ENCODE data around the gene CYP26B1. TPM values are rescaled to one million over a fixed set of nuclear protein-coding genes. Genes with fewer than 3 reads are reported as not detected.

CYP26B1 gene
- total and polyA plus RNA-seq, 8 donors = 3.1 to 7.6 (median 4.9) TPM

DNA sequence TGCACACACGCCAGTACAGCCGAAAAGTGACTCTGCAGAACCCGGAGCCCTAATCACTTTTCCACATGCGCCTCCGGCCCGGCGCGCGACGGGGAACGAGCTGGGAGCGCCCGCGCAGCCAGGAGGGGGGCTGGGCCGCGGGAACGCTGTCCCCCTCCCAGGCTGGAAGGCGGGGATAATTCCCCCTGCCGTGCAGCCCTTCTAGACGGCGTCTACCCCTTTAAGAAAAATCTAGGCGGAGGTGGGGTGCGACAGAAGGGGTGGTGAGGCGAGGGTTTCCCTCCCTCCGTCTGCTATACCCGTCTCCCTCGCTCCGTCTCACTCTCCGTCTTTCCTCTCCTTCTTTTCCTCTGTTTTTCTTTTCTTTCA is 2.4 kb downstream of the CYP26B1 start:
- Histone ChIP-seq H3K4me3 (peak overlapping the region; percentile 20 to 39), H3K27ac (no peak overlapping the region), H3K27me3 (peaks cover 61 to 88% of the 10 kb centered on the region in 2 donors), H3K9me3 (no peaks in the 10 kb centered on the region), H3K36me3 (no peaks in the 10 kb centered on the region), H3K4me1 (peaks cover 43 to 73% of the 10 kb centered on the region in 2 donors)
- TF ChIP-seq CTCF (IDR thresholded peaks at IDR 0.05) = no peak
- ATAC-seq = no peak
- intact Hi-C loops (cut with DNase I) = loop anchor here in 1 of 2 donors (5.0 kb wide), 1 partner anchor 598 kb away; no protein-coding TSS in a partner anchor
- DNase-seq = peak in 2 of 4 donors; percentile 27 to 41

DNA sequence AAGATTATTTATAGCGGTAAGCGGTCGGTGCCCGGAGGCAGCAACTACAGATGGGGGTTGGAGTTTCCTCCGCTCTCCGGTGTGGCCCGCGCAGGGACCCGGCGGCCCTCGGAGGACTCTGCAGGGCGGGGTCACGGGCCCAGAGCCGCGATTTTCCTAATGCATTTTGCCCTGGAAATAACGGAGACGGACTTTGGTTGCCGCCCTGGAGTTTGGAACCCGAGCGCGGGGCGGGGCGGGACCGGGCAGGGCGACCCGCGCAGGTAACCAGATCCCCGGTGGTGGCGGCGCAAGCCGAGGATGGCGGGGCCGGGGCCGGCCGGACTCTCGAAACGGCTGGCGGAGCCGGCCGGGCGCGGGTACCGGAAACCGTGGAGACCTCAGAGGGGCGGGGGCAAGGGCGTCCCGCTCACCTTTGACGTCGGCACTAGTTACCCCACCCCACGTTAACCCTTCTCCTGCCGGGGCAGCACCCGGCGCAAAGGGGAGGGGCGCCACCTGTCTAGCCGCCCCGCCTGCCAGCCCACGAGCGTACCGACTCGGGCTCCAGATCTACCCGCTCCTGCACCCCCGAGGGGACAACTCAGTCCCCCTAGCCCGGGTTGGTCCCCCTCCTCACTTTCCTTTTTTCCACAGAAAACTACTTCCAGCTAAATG is 2.9 kb downstream of the CYP26B1 start:
- peaks cover 38 to 68% of the 10 kb centered on the region in 2 donors for H3K4me1 ChIP-seq
- ATAC-seq = peak; percentile 29

GRCh38 chr2:72144274-72144631 is 3.4 kb downstream of the CYP26B1 start:
- Histone ChIP-seq H3K9me3 (no peaks in the 10 kb centered on the region), H3K27ac (no peak overlapping the region), H3K36me3 (no peaks in the 10 kb centered on the region), H3K4me3 (peak overlapping the region; percentile 20 to 39), H3K4me1 (peaks cover 33 to 63% of the 10 kb centered on the region in 2 donors), H3K27me3 (peaks cover 51 to 78% of the 10 kb centered on the region in 2 donors)
- intact Hi-C loops (cut with DNase I) = loop anchor here in 1 of 2 donors (5.0 kb wide), 1 partner anchor 342 kb away; no protein-coding TSS in a partner anchor
- ATAC-seq = no peak
- TF ChIP-seq CTCF (IDR thresholded peaks at IDR 0.05) = no peak
- DNase-seq = no peak

More for the DNA sequence above, 2.9 kb downstream of the CYP26B1 start:
- peaks cover 56 to 83% of the 10 kb centered on the region in 2 donors for H3K27me3 ChIP-seq
- peak overlapping the region; percentile 20 to 39 for H3K4me3 ChIP-seq
- H3K36me3 ChIP-seq = no peaks in the 10 kb centered on the region
- H3K27ac ChIP-seq = no peak overlapping the region
- TF ChIP-seq CTCF (IDR thresholded peaks at IDR 0.05) = no peak
- no peaks in the 10 kb centered on the region for H3K9me3 ChIP-seq
- DNase-seq = peak in 3 of 4 donors; percentile 39 to 84 (median 51)
- intact Hi-C loops (cut with DNase I) = loop anchor here in 1 of 2 donors (5.0 kb wide), 2 partner anchors 342 to 597 kb away; no protein-coding TSS in a partner anchor

- intact Hi-C loops (cut with DNase I) = loop anchor here in 1 of 2 donors (5.0 kb wide), 1 partner anchor 341 kb away; no protein-coding TSS in a partner anchor
- Histone ChIP-seq H3K4me1 (peaks cover 30 to 57% of the 10 kb centered on the region in 2 donors), H3K27me3 (peaks cover 50 to 72% of the 10 kb centered on the region in 2 donors), H3K36me3 (no peaks in the 10 kb centered on the region), H3K9me3 (no peaks in the 10 kb centered on the region), H3K4me3 (peak overlapping the region; percentile 9 to 39), H3K27ac (no peak overlapping the region)
- ATAC-seq (peak; percentile 17), DNase-seq (peak in 2 of 4 donors; percentile 32)
- TF ChIP-seq CTCF (IDR thresholded peaks at IDR 0.05) = no peak
These were observed 4.0 kb downstream of the CYP26B1 start for GRCh38 chr2:72143441-72144273.
